Kidney capillary endothelial cell (primary cell): ENCODE results near the gene PHAX.
A peak's percentile ranks its signal among the peaks of the same experiment; 100 is the strongest.
"Not testable (repeated sequence)": the region's sequence is repeated elsewhere in the genome, so short reads cannot be mapped to it uniquely, and the experiment has no call there.

ENCODE experiments used
- DNase-seq: peaks from one replicate; pipeline ENCODE4 v3.0.0-alpha.2; 2018; ENCODE audit warnings: low spot score

The PHAX gene

GRCh38 chr5:126605525-126605924, 4.8 kb downstream of the PHAX start:
- no peak for DNase-seq

- no peak for DNase-seq
Measured at GRCh38 chr5:126610160-126610559, 9.4 kb downstream of the PHAX start.

DNA sequence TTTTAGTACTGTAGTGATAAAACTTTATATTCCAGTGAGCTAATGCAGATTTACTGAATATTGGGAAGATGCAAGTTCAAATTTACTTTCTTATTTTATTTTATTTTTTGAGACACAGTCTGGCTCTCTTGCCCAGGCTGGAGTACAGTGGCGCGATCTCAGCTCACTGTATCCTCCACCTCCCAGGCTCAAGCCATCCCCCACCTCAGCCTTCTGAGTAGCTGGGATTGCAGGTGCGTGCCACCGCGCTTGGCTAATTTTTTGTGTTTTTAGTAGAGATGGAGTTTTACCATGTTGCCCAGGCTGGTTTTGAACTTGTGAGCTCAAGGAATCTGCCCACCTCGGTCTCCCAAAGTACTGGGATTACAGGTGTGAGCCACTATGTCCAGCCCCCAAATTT, 9.9 kb downstream of the PHAX start:
- DNase-seq: no peak

- DNase-seq: no peak
Measured at GRCh38 chr5:126613941-126614592, 13.3 kb downstream of the PHAX start.

- no peak for DNase-seq
Measured at GRCh38 chr5:126615286-126615685, 14.5 kb downstream of the PHAX start.

- DNase-seq: not testable (repeated sequence)
Measured at GRCh38 chr5:126617603-126618002, 16.9 kb downstream of the PHAX start.

DNA sequence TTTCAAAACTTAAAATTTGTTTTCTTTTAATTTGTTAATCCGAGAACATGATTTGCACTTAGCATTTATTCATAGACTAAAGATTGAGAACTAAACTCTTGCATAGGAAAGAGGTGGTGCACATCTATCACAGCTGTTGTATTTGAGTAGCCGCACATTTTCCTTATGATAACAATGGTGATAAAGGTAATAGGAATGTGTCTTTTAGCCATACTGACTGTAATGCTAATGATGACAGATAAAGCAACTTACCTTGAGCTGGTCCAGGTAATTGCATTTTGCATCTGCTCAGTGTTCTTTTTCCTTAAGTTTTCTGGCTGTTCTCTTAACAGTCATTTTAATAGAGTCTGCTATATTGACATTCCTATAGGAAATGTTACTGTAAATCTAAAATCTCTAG, 19.0 kb downstream of the PHAX start:
- no peak for DNase-seq

DNA sequence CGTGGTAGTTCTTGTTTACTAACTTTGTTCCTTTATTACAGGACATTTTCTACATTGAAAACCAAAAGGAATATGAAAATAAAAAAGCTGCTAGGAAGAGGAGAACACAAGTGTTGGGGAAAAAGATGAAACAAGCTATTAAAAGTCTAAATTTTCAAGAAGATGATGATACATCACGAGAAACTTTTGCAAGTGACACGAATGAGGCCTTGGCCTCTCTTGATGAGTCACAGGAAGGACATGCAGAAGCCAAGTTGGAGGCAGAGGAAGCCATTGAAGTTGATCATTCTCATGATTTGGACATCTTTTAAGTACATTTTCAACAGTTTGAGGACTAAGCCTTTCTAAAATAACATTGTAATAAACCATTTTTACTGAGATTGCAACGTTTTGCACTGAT, 23.8 kb downstream of the PHAX start:
- peak; percentile 63 for DNase-seq

GRCh38 chr5:126628102-126628501, 27.4 kb downstream of the PHAX start:
- DNase-seq: no peak

GRCh38 chr5:126631920-126632319, 31.2 kb downstream of the PHAX start:
- DNase-seq: no peak

DNA sequence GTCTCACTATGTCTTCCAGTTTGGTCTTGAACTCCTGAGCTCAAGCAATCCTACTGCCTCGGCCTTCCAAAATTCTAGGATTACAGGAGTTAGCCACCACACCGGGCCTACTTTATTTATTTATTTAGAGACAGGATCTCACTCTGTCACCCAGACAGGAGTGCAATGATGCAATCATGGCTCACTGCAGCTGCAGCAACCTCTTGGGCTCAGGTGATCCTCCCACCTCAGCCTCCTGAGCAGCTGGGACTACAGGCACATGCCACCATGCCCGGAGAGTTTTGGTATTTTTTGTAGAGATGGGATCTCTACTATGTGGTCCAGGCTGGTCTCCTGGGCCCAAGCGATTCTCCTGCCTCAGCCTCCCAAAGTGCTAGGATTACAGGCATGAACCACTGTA, 32.8 kb downstream of the PHAX start:
- DNase-seq: no peak

DNA sequence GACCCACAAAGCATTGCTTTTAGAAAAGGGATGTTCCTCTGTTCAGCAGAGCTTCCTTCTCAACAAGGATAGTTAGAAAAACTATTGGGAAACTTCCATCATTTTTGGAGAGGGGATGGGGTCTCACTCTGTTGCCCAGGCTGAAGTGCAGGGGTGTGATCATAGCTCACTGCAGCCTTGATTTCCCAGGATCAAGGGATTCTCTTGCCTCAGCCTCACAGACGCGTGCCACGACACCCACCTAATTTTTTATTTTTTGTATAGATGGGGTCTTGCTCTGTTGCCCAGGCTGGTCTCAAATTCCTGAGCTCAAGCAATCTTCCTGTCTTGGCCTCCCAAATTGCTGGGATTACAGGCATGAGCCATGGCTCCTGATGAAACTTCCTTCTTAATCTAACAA, 34.8 kb downstream of the PHAX start:
- DNase-seq: no peak

DNA sequence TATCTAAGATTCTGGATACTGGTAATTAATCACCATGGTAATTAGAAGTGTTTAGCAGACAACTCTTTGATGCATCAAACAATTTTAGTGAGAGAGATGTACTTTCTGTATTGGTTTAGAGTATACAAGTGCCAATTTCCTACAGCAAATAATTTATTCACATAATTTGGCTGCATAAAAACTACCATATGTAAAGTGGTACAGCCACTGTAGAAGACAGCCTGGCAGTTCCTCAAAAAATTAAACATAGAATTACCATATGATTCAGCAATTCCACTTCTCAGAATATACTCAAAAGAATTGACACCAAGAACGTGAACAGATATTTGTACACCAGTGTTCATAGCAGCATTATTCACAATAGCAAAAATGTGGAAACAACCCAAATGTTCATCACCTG, 36.2 kb downstream of the PHAX start:
- DNase-seq: no peak

GRCh38 chr5:126640866-126641265, 40.1 kb downstream of the PHAX start:
- DNase-seq: peak; percentile 13

GRCh38 chr5:126641387-126641786, 40.6 kb downstream of the PHAX start:
- DNase-seq: no peak

DNA sequence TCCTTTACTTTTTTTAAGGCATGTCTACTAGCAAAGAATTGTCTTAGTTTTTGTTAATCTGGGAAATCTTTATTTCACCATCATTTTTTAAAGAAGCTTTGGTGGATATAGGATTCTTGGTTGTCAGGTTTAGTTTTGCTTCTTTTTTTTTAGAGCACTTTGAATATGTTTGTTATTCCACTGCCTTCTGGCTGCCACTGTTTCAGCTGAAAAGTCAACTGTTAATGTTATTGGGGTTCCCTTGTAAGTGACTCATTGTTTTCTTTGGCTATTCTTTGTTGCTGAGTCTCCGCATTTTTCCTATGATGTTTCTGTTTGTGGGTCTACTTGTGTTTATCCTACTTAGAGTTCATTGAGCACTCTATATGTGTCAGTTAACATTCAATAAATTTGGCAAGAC, 44.4 kb downstream of the PHAX start:
- no peak for DNase-seq

GRCh38 chr5:126647071-126647470, 46.3 kb downstream of the PHAX start:
- DNase-seq: no peak

DNA sequence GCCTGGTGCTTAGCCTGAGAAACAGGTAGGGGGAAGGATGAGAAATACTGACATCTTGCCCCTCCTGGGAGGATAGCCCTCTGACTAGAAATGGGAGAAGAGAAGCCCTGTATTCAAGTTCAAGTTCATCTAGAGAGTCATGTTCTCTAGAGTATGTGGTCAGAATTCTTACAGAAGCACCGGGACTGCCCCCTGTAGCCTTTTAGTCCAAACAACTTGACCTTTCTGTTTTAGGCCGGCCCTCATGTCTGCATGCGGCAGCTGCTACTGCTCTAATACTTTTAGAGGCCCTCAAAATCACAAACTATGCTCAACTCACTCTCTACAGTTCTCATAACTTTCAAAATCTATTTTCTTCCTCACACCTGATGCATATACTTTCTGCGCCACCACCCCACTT, 47.7 kb downstream of the PHAX start:
- no peak for DNase-seq

GRCh38 chr5:126649057-126649456, 48.3 kb downstream of the PHAX start:
- DNase-seq: not testable (repeated sequence)

GRCh38 chr5:126649709-126650108, 49.0 kb downstream of the PHAX start:
- not testable (repeated sequence) for DNase-seq

- DNase-seq: no peak
Measured at GRCh38 chr5:126650463-126650862, 49.7 kb downstream of the PHAX start.

- DNase-seq: no peak
Measured at GRCh38 chr5:126651013-126651577, 50.3 kb downstream of the PHAX start.

- peak; percentile 40 for DNase-seq
Measured at GRCh38 chr5:126656401-126657007, 55.8 kb downstream of the PHAX start.

DNA sequence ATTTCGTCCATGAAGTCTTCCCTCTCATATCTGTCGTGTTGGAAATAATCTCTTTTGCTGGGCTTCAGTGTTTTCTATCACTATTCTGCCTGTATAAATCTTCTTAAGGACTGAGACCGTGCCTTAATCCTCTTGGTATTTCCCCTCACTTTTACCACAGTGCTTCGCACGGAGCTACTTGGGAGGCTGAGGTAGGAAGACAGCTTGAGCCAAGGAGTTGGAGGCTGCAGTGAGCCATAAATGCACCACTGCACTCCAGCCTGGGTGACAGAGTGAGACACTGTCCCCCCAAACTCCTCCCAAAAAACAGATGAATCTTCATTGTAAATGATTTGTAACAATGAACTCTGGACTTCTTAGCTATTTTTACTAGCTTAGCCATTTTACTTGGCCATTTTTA, 57.8 kb downstream of the PHAX start:
- DNase-seq: no peak
